Nephron (organoid): ENCODE measurements around the gene FTHL17.

Source experiments
- H3K27ac Mint-ChIP-seq, 3 experiments: 2 replicates each; pipeline ENCODE4 v1.8.0; 2020; ENCODE audit warnings: mixed read lengths in 3 of 3, mild to moderate bottlenecking in 2 of 3, moderate library complexity in 1 of 3
- H3K27me3 Mint-ChIP-seq: 2 replicates; pipeline ENCODE4 v1.8.0; 2021; ENCODE audit warnings: low read depth, mild to moderate bottlenecking, moderate library complexity, mixed read lengths
- H3K36me3 Mint-ChIP-seq: 2 replicates; pipeline ENCODE4 v1.8.0; 2020; ENCODE audit warnings: low read depth, mixed read lengths
- H3K4me1 Mint-ChIP-seq: 2 replicates; pipeline ENCODE4 v1.8.0; 2020; ENCODE audit warnings: mixed read lengths
- H3K4me3 Mint-ChIP-seq, 3 experiments: 2 replicates each; pipeline ENCODE4 v1.8.0; 2020; ENCODE audit warnings: mild to moderate bottlenecking in 3 of 3, mixed read lengths in 3 of 3, moderate library complexity in 2 of 3
- H3K9me3 Mint-ChIP-seq: 2 replicates; pipeline ENCODE4 v1.8.0; 2020; ENCODE audit warnings: mixed read lengths
- CTCF ChIP-seq, 3 experiments: fragments of 200-600 bp; sonication (generic); IDR thresholded peaks; one replicate each; pipeline ENCODE4 v1.5.0; 2021; ENCODE audit warnings: antibody characterized with exemption in 3 of 3; ENCODE audit not compliant: unreplicated experiment in 3 of 3

FTHL17 gene

DNA sequence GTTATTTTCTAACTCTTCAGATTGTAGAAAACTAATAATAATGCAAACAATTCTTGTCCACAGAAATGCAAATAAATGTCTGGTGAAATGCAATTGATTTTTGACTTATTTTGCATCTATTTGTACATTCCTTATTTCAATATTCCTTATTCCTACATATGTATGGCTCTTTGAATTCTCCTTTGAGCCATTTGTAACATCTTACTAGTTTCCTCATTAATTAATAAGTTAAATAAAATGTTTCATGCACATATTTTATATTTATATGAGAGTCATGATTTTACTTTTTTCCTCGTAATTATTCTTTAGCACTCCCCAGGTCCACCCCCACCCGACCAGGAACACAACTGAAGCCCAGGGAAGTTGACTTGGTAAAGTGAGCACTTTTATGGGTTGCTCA is 2.7 kb upstream of the FTHL17 start:
- Mint-ChIP-seq H3K27ac (no peak overlapping the region), H3K4me3 (no peak overlapping the region), H3K27me3 (no peaks in the 10 kb centered on the region), H3K4me1 (no peaks in the 10 kb centered on the region), H3K9me3 (peaks cover 25% of the 10 kb centered on the region), H3K36me3 (no peaks in the 10 kb centered on the region)
- TF ChIP-seq CTCF (IDR thresholded peaks at IDR 0.05; ENCODE audit: unreplicated experiment in 3 of 3), result no peak

DNA sequence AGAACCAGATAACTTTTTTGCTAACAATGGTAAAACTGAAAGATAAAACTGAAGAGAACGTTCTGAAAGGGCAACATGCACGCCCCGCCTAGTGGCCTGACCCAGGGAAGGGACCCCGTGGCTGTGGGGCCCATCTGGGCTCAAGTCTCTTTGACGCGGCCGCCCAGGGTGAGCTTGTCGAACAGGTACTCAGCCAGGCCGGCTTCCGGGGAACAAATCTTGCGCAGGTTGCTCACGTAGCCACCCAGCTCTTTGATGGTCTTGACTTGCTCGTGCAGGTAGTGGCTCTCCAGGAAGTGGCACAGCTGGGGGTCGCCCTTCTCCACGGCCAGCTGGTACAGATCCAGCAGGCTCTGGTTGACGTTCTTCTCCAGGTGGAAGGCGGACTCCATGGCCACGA is 579 bp downstream of the FTHL17 start:
- Mint-ChIP-seq H3K4me3 (no peak overlapping the region), H3K27me3 (no peaks in the 10 kb centered on the region), H3K9me3 (peaks cover 25% of the 10 kb centered on the region), H3K36me3 (no peaks in the 10 kb centered on the region), H3K27ac (no peak overlapping the region), H3K4me1 (no peaks in the 10 kb centered on the region)
- TF ChIP-seq CTCF (IDR thresholded peaks at IDR 0.05; ENCODE audit: unreplicated experiment in 3 of 3), result no peak

- Mint-ChIP-seq H3K9me3 (peaks cover 16% of the 10 kb centered on the region), H3K27me3 (no peaks in the 10 kb centered on the region), H3K4me1 (no peaks in the 10 kb centered on the region), H3K4me3 (no peak overlapping the region), H3K27ac (no peak overlapping the region), H3K36me3 (no peaks in the 10 kb centered on the region)
- no peak for TF ChIP-seq CTCF (IDR thresholded peaks at IDR 0.05; ENCODE audit: unreplicated experiment in 3 of 3)
These were observed 1.8 kb downstream of the FTHL17 start for GRCh38 chrX:31070057-31070468.

GRCh38 chrX:31063114-31063513 is 8.7 kb downstream of the FTHL17 start:
- Mint-ChIP-seq H3K36me3 (no peaks in the 10 kb centered on the region), H3K4me1 (no peaks in the 10 kb centered on the region), H3K4me3 (no peak overlapping the region), H3K27me3 (no peaks in the 10 kb centered on the region), H3K27ac (no peak overlapping the region), H3K9me3 (peaks cover 3% of the 10 kb centered on the region)
- TF ChIP-seq CTCF (IDR thresholded peaks at IDR 0.05; ENCODE audit: unreplicated experiment in 3 of 3), result no peak

- Mint-ChIP-seq H3K4me1 (no peaks in the 10 kb centered on the region), H3K27me3 (no peaks in the 10 kb centered on the region), H3K36me3 (no peaks in the 10 kb centered on the region), H3K27ac (no peak overlapping the region), H3K4me3 (no peak overlapping the region), H3K9me3 (no peaks in the 10 kb centered on the region)
- no peak for TF ChIP-seq CTCF (IDR thresholded peaks at IDR 0.05; ENCODE audit: unreplicated experiment in 3 of 3)
These were observed 10.8 kb downstream of the FTHL17 start for GRCh38 chrX:31061091-31061490.

- TF ChIP-seq CTCF (IDR thresholded peaks at IDR 0.05; ENCODE audit: unreplicated experiment in 3 of 3), result no peak
- Mint-ChIP-seq H3K27ac (no peak overlapping the region), H3K36me3 (no peaks in the 10 kb centered on the region), H3K4me1 (no peaks in the 10 kb centered on the region), H3K9me3 (no peaks in the 10 kb centered on the region), H3K27me3 (no peaks in the 10 kb centered on the region), H3K4me3 (no peak overlapping the region)
These were observed 11.8 kb downstream of the FTHL17 start for GRCh38 chrX:31060016-31060415.
